HCT116 (cell line): Measurements from ENCODE around the gene KBTBD2.

Source experiments
- CEBPB ChIP-seq: IDR thresholded peaks from 2 replicates; pipeline ENCODE4 v1.6.1; 2012; ENCODE audit warnings: low read depth
- EGR1 ChIP-seq: IDR thresholded peaks from 2 replicates; pipeline ENCODE4 v1.6.1; 2012; ENCODE audit warnings: low read depth
- EZH2 ChIP-seq: fragments of 200-600 bp; sonication (generic); IDR thresholded peaks from 2 replicates; pipeline ENCODE4 v1.6.1; 2017; ENCODE audit warnings: antibody characterized with exemption, mixed run types
- JUND ChIP-seq: IDR thresholded peaks from 2 replicates; pipeline ENCODE4 v1.6.1; 2012
- POLR2A ChIP-seq: IDR thresholded peaks from 2 replicates; pipeline ENCODE4 v1.7.0; 2011; ENCODE audit warnings: borderline replicate concordance; ENCODE audit not compliant: insufficient read depth, insufficient read length; ENCODE audit errors: extremely low read depth
- POLR2AphosphoS5 ChIP-seq: IDR thresholded peaks from 2 replicates; pipeline ENCODE4 v1.6.1; 2011; ENCODE audit warnings: mild to moderate bottlenecking, low read depth, low read length, moderate library complexity
- SIN3A ChIP-seq: IDR thresholded peaks from 2 replicates; pipeline ENCODE4 v1.6.1; 2012; ENCODE audit warnings: low read depth
- SP1 ChIP-seq: IDR thresholded peaks from 2 replicates; pipeline ENCODE4 v1.6.1; 2012; ENCODE audit warnings: low read depth
- TF ChIP-seq, protein P1 (sequence below), 3 experiments: fragments of 200-600 bp in 1 of 3; sonication (generic) in 1 of 3; IDR thresholded peaks in 2 of 3; conservative IDR thresholded peaks in 1 of 3; 2 replicates each; pipeline ENCODE4 v1.5.1; 2012 to 2017; ENCODE audit warnings: low read depth in 2 of 3, low read length in 2 of 3, antibody characterized with exemption in 1 of 3, borderline replicate concordance in 1 of 3, control low read depth in 1 of 3, mild to moderate bottlenecking in 1 of 3, mixed read lengths in 1 of 3, mixed run types in 1 of 3, moderate library complexity in 1 of 3; ENCODE audit not compliant: insufficient read depth in 1 of 3
- TF ChIP-seq, protein P2 (sequence below): IDR thresholded peaks from 2 replicates; pipeline ENCODE4 v1.6.1; 2012; ENCODE audit warnings: low read depth
- TF ChIP-seq, protein P3 (sequence below): IDR thresholded peaks from 2 replicates; pipeline ENCODE4 v1.6.1; 2012

DNA sequence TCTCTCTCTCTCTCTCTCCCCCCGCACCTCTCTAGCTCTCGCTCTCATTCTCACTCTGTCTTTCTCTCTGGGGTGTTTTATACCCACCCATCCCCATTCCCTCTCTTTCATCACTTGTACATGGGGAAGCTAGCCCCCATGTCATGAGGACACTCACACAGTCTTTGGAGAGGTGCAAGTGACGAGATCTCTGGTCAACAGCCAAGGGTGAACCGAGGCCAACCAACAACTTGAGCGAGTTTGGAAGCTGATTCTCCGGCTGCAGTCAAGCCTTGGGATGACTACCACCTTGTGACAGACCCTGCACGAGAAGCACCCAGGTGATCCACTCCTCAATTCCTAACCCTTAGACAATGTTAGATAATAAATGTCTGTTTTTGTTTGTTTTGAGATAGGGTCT lies 10.1 kb upstream of the KBTBD2 start:
- no peak for TF ChIP-seq JUND
- no peak for TF ChIP-seq POLR2A
- TF ChIP-seq, protein P1, sequence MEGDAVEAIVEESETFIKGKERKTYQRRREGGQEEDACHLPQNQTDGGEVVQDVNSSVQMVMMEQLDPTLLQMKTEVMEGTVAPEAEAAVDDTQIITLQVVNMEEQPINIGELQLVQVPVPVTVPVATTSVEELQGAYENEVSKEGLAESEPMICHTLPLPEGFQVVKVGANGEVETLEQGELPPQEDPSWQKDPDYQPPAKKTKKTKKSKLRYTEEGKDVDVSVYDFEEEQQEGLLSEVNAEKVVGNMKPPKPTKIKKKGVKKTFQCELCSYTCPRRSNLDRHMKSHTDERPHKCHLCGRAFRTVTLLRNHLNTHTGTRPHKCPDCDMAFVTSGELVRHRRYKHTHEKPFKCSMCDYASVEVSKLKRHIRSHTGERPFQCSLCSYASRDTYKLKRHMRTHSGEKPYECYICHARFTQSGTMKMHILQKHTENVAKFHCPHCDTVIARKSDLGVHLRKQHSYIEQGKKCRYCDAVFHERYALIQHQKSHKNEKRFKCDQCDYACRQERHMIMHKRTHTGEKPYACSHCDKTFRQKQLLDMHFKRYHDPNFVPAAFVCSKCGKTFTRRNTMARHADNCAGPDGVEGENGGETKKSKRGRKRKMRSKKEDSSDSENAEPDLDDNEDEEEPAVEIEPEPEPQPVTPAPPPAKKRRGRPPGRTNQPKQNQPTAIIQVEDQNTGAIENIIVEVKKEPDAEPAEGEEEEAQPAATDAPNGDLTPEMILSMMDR (IDR thresholded peaks at IDR 0.05 in 2 of 3, conservative IDR thresholded peaks at IDR 0.05 in 1 of 3; ENCODE audit: borderline replicate concordance in 1 of 3, insufficient read depth in 1 of 3, low read depth in 2 of 3, low read length in 2 of 3): no peak
- TF ChIP-seq POLR2AphosphoS5: no peak
- no peak for TF ChIP-seq CEBPB
- no peak for TF ChIP-seq EZH2
- TF ChIP-seq SIN3A: no peak
- TF ChIP-seq, protein P2, sequence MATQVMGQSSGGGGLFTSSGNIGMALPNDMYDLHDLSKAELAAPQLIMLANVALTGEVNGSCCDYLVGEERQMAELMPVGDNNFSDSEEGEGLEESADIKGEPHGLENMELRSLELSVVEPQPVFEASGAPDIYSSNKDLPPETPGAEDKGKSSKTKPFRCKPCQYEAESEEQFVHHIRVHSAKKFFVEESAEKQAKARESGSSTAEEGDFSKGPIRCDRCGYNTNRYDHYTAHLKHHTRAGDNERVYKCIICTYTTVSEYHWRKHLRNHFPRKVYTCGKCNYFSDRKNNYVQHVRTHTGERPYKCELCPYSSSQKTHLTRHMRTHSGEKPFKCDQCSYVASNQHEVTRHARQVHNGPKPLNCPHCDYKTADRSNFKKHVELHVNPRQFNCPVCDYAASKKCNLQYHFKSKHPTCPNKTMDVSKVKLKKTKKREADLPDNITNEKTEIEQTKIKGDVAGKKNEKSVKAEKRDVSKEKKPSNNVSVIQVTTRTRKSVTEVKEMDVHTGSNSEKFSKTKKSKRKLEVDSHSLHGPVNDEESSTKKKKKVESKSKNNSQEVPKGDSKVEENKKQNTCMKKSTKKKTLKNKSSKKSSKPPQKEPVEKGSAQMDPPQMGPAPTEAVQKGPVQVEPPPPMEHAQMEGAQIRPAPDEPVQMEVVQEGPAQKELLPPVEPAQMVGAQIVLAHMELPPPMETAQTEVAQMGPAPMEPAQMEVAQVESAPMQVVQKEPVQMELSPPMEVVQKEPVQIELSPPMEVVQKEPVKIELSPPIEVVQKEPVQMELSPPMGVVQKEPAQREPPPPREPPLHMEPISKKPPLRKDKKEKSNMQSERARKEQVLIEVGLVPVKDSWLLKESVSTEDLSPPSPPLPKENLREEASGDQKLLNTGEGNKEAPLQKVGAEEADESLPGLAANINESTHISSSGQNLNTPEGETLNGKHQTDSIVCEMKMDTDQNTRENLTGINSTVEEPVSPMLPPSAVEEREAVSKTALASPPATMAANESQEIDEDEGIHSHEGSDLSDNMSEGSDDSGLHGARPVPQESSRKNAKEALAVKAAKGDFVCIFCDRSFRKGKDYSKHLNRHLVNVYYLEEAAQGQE: no peak
- TF ChIP-seq, protein P3, sequence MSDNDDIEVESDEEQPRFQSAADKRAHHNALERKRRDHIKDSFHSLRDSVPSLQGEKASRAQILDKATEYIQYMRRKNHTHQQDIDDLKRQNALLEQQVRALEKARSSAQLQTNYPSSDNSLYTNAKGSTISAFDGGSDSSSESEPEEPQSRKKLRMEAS: no peak
- TF ChIP-seq SP1: no peak
- TF ChIP-seq EGR1: no peak
